ENCODE results near the gene VPS37D.

VPS37D gene

GRCh38 chr7:73703757-73704639 is 36.4 kb downstream of the VPS37D start:
- H4K8ac ChIP-seq (ENCODE audit: low read depth, low read length), result peak overlapping the region; percentile 19
- H3K14ac ChIP-seq (ENCODE audit: low read length), result peak overlapping the region; percentile 2
- no peak overlapping the region for H2BK120ac ChIP-seq (ENCODE audit: low read depth, low read length)
- H2AK5ac ChIP-seq (ENCODE audit: low read depth, low read length), result peak overlapping the region; percentile 90
- peak overlapping the region; percentile 94 for H3K18ac ChIP-seq (ENCODE audit: low read length)
- H3K27ac ChIP-seq (replicated peaks; ENCODE audit: low read length), result no peak overlapping the region
- H3K4me3 ChIP-seq (ENCODE audit: low read length in 2 of 2), result no peak overlapping the region
- H3K4me1 ChIP-seq (ENCODE audit: control insufficient read depth in 2 of 2, insufficient read depth in 1 of 2, low read depth in 1 of 2, low read length in 2 of 2), result peaks cover 7 to 13% of the 10 kb centered on the region in 2 donors
- no CpG with 5 or more reads among the region's 45 CpGs for WGBS, 2 donors (ENCODE audit: extremely low coverage in 2 of 2, insufficient read length in 2 of 2, insufficient replicate concordance in 1 of 2)
- no peak overlapping the region for H2BK5ac ChIP-seq (ENCODE audit: low read length)
- H3K23ac ChIP-seq (ENCODE audit: low read depth, low read length, poor library complexity), result peak overlapping the region; percentile 65
- peaks cover 3% of the 10 kb centered on the region for H3K79me1 ChIP-seq (ENCODE audit: low read depth, low read length)
- H2BK15ac ChIP-seq (ENCODE audit: low read length), result no peak overlapping the region
- DNase-seq (ENCODE audit: low spot score), result peak; percentile 88
- H4K91ac ChIP-seq (ENCODE audit: low read depth, low read length, poor library complexity), result no peak overlapping the region
- peak overlapping the region; percentile 92 for H3K9ac ChIP-seq (ENCODE audit: low read depth, low read length, poor library complexity)
- peaks cover 14 to 30% of the 10 kb centered on the region in 2 donors for H3K36me3 ChIP-seq (replicated peaks in 1 of 2; ENCODE audit: control insufficient read depth in 2 of 2, insufficient read depth in 2 of 2, low read length in 2 of 2)
- peak overlapping the region; percentile 93 for H3K4ac ChIP-seq (ENCODE audit: low read length)
- peak overlapping the region; percentile 45 for H3K4me2 ChIP-seq (ENCODE audit: insufficient read depth, low read length, poor library complexity, severe bottlenecking)
- H2BK12ac ChIP-seq (ENCODE audit: low read length), result peak overlapping the region; percentile 90
- H3K9me3 ChIP-seq (replicated peaks in 1 of 2; ENCODE audit: control insufficient read depth in 2 of 2, insufficient read depth in 1 of 2, low read depth in 1 of 2, low read length in 2 of 2), result no peaks in the 10 kb centered on the region
- no peak overlapping the region for H2AFZ ChIP-seq (ENCODE audit: low read length)
- no peaks in the 10 kb centered on the region for H3K27me3 ChIP-seq (ENCODE audit: control insufficient read depth in 3 of 3, insufficient read depth in 3 of 3, low read depth in 1 of 3, low read length in 3 of 3)

- DNase-seq (ENCODE audit: low spot score), result no peak
- Histone ChIP-seq H3K14ac (ENCODE audit: low read length) (peak overlapping the region; percentile 2), H2BK12ac (ENCODE audit: low read length) (peak overlapping the region; percentile 7), H2AK5ac (ENCODE audit: low read depth, low read length) (peak overlapping the region; percentile 6), H3K4me3 (ENCODE audit: low read length in 2 of 2) (no peak overlapping the region), H3K79me1 (ENCODE audit: low read depth, low read length) (peaks cover 3% of the 10 kb centered on the region), H2BK5ac (ENCODE audit: low read length) (peak overlapping the region; percentile 54), H4K8ac (ENCODE audit: low read depth, low read length) (no peak overlapping the region), H2BK15ac (ENCODE audit: low read length) (no peak overlapping the region), H3K27ac (replicated peaks; ENCODE audit: low read length) (no peak overlapping the region), H3K18ac (ENCODE audit: low read length) (peak overlapping the region; percentile 91), H3K4me1 (ENCODE audit: control insufficient read depth in 2 of 2, insufficient read depth in 1 of 2, low read depth in 1 of 2, low read length in 2 of 2) (peaks cover 7 to 13% of the 10 kb centered on the region in 2 donors), H3K9ac (ENCODE audit: low read depth, low read length, poor library complexity) (peak overlapping the region; percentile 92), H4K91ac (ENCODE audit: low read depth, low read length, poor library complexity) (no peak overlapping the region), H3K36me3 (replicated peaks in 1 of 2; ENCODE audit: control insufficient read depth in 2 of 2, insufficient read depth in 2 of 2, low read length in 2 of 2) (peaks cover 11 to 21% of the 10 kb centered on the region in 2 donors), H3K23ac (ENCODE audit: low read depth, low read length, poor library complexity) (no peak overlapping the region), H3K9me3 (replicated peaks in 1 of 2; ENCODE audit: control insufficient read depth in 2 of 2, insufficient read depth in 1 of 2, low read depth in 1 of 2, low read length in 2 of 2) (no peaks in the 10 kb centered on the region), H3K4ac (ENCODE audit: low read length) (no peak overlapping the region), H2AFZ (ENCODE audit: low read length) (no peak overlapping the region), H3K4me2 (ENCODE audit: insufficient read depth, low read length, poor library complexity, severe bottlenecking) (no peak overlapping the region), H3K27me3 (ENCODE audit: control insufficient read depth in 3 of 3, insufficient read depth in 3 of 3, low read depth in 1 of 3, low read length in 3 of 3) (no peaks in the 10 kb centered on the region), H2BK120ac (ENCODE audit: low read depth, low read length) (no peak overlapping the region)
- WGBS, 2 donors (ENCODE audit: extremely low coverage in 2 of 2, insufficient read length in 2 of 2, insufficient replicate concordance in 1 of 2), result no CpG with 5 or more reads among the region's 23 CpGs
These were observed 37.3 kb downstream of the VPS37D start for GRCh38 chr7:73704640-73705550.

- Histone ChIP-seq H2BK12ac (ENCODE audit: low read length) (no peak overlapping the region), H2BK5ac (ENCODE audit: low read length) (peak overlapping the region; percentile 54), H3K27me3 (ENCODE audit: control insufficient read depth in 3 of 3, insufficient read depth in 3 of 3, low read depth in 1 of 3, low read length in 3 of 3) (no peaks in the 10 kb centered on the region), H3K4me1 (ENCODE audit: control insufficient read depth in 2 of 2, insufficient read depth in 1 of 2, low read depth in 1 of 2, low read length in 2 of 2) (peaks cover 7 to 13% of the 10 kb centered on the region in 2 donors), H3K79me1 (ENCODE audit: low read depth, low read length) (peaks cover 6% of the 10 kb centered on the region), H4K8ac (ENCODE audit: low read depth, low read length) (no peak overlapping the region), H3K4ac (ENCODE audit: low read length) (no peak overlapping the region), H3K4me3 (ENCODE audit: low read length in 2 of 2) (no peak overlapping the region), H2AK5ac (ENCODE audit: low read depth, low read length) (peak overlapping the region; percentile 32), H3K23ac (ENCODE audit: low read depth, low read length, poor library complexity) (no peak overlapping the region), H4K91ac (ENCODE audit: low read depth, low read length, poor library complexity) (no peak overlapping the region), H3K27ac (replicated peaks; ENCODE audit: low read length) (no peak overlapping the region), H2BK120ac (ENCODE audit: low read depth, low read length) (no peak overlapping the region), H3K18ac (ENCODE audit: low read length) (no peak overlapping the region), H3K14ac (ENCODE audit: low read length) (no peak overlapping the region), H3K9me3 (replicated peaks in 1 of 2; ENCODE audit: control insufficient read depth in 2 of 2, insufficient read depth in 1 of 2, low read depth in 1 of 2, low read length in 2 of 2) (no peaks in the 10 kb centered on the region), H2AFZ (ENCODE audit: low read length) (no peak overlapping the region), H3K9ac (ENCODE audit: low read depth, low read length, poor library complexity) (peak overlapping the region; percentile 60), H3K36me3 (replicated peaks in 1 of 2; ENCODE audit: control insufficient read depth in 2 of 2, insufficient read depth in 2 of 2, low read length in 2 of 2) (peaks cover 11 to 15% of the 10 kb centered on the region in 2 donors), H2BK15ac (ENCODE audit: low read length) (peak overlapping the region; percentile 30), H3K4me2 (ENCODE audit: insufficient read depth, low read length, poor library complexity, severe bottlenecking) (no peak overlapping the region)
- no CpG with 5 or more reads among the region's 10 CpGs for WGBS, 2 donors (ENCODE audit: extremely low coverage in 2 of 2, insufficient read length in 2 of 2, insufficient replicate concordance in 1 of 2)
- no peak for DNase-seq (ENCODE audit: low spot score)
These were observed 37.9 kb downstream of the VPS37D start for GRCh38 chr7:73705551-73705920.
